ENCODE data around the gene USP40. TPM values are rescaled to one million over a fixed set of nuclear protein-coding genes. Genes with fewer than 3 reads are reported as not detected.
A peak's percentile ranks its signal among the peaks of the same experiment; 100 is the strongest.

USP40 gene
- total RNA-seq, 6 experiments from 2014 or later = 22.8 to 27.4 (median 24.3) TPM

DNA sequence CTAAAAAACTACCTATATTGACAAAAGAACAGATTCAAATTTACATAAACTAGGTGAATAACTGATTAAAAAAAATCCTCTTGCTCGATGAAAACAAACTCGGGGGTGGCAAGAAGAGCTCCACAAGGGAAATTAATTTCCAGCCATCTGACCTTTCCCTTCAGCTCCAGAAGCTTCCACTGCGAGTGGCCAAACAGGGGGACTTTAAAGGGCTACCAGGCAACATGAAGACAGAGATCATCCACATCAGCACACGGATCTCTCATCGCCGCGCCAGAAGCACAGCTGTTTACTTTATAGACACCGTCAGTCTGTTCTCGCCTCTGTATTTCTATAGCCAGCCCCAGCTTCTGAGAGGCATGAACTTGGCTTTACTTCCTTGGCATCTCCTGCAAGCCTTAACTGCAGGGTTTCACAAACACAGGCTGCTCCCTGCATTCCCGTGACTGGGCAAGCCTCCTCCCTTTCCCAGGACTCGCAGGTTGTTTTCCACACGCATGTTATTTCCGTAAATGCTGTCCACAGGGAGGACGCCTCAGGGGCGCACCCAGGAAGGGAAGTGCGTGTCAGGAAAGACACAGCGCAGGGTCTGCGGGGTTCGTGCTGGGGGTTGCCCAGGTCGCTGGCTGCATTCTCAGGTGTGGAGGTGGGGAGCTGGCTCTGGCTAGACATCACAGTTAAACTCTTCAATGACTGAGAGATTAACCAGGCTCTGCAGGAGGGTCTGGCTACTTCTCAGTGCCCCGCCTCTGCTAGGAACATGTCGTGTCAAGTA, 85.0 kb downstream of the USP40 start:
- Mint-ChIP-seq H3K27me3 (ENCODE audit: insufficient read depth) (peaks cover 3% of the 10 kb centered on the region), H3K27ac (no peak overlapping the region), H3K9me3 (no peaks in the 10 kb centered on the region), H3K4me3 (no peak overlapping the region), H3K36me3 (ENCODE audit: low read depth) (peaks cover 45% of the 10 kb centered on the region), H3K4me1 (ENCODE audit: low read depth) (peaks cover 9% of the 10 kb centered on the region)
- TF ChIP-seq, protein P1, sequence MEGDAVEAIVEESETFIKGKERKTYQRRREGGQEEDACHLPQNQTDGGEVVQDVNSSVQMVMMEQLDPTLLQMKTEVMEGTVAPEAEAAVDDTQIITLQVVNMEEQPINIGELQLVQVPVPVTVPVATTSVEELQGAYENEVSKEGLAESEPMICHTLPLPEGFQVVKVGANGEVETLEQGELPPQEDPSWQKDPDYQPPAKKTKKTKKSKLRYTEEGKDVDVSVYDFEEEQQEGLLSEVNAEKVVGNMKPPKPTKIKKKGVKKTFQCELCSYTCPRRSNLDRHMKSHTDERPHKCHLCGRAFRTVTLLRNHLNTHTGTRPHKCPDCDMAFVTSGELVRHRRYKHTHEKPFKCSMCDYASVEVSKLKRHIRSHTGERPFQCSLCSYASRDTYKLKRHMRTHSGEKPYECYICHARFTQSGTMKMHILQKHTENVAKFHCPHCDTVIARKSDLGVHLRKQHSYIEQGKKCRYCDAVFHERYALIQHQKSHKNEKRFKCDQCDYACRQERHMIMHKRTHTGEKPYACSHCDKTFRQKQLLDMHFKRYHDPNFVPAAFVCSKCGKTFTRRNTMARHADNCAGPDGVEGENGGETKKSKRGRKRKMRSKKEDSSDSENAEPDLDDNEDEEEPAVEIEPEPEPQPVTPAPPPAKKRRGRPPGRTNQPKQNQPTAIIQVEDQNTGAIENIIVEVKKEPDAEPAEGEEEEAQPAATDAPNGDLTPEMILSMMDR (IDR thresholded peaks at IDR 0.05) = no peak
- DNase-seq = no peak

DNA sequence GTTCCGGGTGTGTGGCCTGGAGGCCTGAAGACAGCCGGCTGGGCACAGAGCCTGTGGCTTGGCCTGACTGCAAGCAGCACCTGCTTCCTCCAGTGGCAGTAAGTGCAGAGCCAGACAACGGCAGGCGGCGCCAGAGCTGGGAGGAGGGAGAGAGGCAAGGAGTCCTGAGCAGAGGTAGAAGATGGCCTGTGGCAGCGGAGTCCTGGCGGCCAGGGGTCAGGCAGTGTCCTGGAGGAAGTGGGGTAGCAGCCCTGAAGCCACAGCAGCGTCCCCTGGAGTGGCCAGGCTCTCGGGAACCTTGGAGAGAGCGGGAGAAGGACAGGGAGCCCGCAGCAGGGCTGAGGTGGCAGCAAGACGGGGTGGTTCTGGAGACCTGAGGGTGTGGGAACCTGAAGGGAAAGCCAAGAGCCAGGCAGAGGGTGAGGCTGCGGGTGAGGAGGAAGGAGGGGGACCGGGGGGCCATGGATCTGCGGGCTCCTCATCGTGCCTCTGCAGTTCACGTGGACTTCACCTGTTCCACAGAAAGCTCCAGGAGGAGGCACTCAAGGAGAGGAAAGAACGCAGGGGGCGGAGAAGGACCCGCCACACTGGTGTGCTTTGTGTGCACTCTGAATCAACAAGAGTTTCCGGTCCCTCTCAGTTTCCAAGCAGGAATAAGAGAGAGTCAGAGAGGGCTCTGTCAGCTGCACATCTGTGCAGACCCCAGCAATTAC, 85.9 kb downstream of the USP40 start:
- DNase-seq = no peak

DNA sequence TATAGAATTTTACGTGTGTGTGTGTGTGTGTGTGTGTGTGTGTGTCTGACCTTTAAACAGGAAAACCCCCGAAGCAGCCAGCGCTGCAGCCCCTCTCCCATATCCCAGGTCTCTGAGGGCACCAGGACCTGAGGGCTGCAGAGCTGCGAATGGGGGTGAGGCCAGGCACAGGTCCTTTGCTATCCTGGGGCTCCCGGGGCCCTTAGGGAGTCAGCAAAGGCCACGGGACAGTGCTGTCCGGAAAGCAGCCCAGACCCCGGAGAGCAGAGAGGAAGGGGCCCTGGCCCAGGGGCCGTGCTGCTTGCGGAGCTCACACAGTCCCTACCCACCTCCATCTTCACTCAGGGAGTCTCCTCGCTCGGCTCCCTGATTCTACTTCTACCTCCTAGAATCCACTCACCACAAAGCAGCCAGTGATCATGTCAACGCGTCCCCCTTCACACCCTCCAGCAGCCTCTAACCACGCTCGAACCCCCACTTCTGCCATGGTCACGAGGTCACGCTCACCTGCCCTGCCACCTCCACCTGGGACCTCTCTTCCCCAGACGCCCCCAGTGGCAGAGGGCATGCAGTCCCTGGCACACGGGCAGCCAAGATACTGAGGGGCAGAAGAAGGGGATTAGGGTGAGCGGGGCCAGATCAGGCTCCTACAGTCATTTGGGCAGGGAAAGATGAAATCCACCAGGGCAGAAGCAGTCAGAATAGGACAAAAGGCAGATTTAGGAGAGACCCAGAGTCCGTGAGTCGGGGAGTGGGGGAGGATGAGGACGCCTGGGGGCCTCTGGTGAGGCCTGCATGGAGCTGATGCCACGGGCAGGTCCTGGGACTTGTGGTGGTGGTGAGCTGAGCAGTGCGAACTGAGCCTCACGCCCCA, 86.7 kb downstream of the USP40 start:
- Mint-ChIP-seq H3K9me3 (no peaks in the 10 kb centered on the region), H3K27ac (no peak overlapping the region), H3K27me3 (ENCODE audit: insufficient read depth) (no peaks in the 10 kb centered on the region; the same call in 1 of the 2 replicates), H3K4me3 (no peak overlapping the region), H3K4me1 (ENCODE audit: low read depth) (no peaks in the 10 kb centered on the region), H3K36me3 (ENCODE audit: low read depth) (peaks cover 41% of the 10 kb centered on the region)
- DNase-seq = no peak
- TF ChIP-seq, protein P1 (IDR thresholded peaks at IDR 0.05) = 0 out of 2 replicates have a peak, but pooled peaks have one; percentile 7

More for the DNA sequence above, 85.9 kb downstream of the USP40 start:
- Mint-ChIP-seq H3K36me3 (ENCODE audit: low read depth) (peaks cover 49% of the 10 kb centered on the region), H3K4me3 (no peak overlapping the region), H3K27me3 (ENCODE audit: insufficient read depth) (peaks cover 3% of the 10 kb centered on the region), H3K27ac (no peak overlapping the region), H3K9me3 (no peaks in the 10 kb centered on the region), H3K4me1 (ENCODE audit: low read depth) (no peaks in the 10 kb centered on the region; the same call in 1 of the 2 replicates)
- TF ChIP-seq, protein P1 (IDR thresholded peaks at IDR 0.05) = no peak

DNA sequence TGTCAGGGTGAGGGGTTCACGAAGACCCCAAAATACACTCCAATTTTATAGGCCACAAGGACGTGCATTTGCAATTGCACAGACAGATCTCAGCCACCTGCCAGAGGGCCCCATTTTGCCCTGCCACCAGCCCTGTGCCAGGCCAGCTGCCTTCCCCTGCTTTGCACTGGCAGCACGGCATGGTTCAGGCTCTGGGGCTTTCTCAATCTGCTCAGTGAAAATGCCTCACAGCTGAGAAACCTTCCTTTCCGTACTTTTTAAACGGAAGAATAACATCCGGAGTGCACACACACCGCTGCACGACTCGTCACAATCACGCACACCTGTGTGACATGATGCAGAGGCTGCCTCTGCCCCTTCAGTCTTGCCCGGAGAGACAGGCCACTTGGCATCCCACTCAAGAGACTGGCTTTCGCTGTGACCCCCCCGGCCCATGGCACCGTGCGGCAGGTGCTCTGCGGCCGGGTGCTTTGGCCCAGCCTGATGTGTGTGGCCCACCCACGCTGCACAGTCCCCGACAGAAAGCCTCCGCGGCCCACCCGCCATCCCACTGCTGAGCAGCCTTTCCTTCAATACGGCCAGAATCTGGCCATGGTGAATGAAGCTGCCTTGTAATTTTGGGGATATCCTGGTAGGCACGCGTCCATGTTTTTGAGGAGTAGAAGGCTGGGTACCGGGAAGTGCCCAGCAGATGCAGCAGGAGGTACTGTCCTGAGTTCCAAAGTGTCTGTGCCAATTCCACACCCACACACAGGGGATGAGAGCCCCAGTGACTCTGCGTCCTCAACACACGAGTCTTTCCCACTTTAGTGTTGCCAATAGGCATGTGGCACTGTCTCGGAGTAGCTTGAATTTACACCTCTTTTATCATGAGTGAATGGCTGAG, 88.8 kb downstream of the USP40 start:
- Mint-ChIP-seq H3K9me3 (no peaks in the 10 kb centered on the region), H3K27me3 (ENCODE audit: insufficient read depth) (peaks cover 2% of the 10 kb centered on the region), H3K4me3 (no peak overlapping the region), H3K4me1 (ENCODE audit: low read depth) (no peaks in the 10 kb centered on the region), H3K27ac (no peak overlapping the region), H3K36me3 (ENCODE audit: low read depth) (peaks cover 31% of the 10 kb centered on the region)
- no peak for DNase-seq
- TF ChIP-seq, protein P1 (IDR thresholded peaks at IDR 0.05) = no peak

Data from HFFc6 (cell line).